ENCODE measurements around the gene LRRK2.

The LRRK2 gene

DNA sequence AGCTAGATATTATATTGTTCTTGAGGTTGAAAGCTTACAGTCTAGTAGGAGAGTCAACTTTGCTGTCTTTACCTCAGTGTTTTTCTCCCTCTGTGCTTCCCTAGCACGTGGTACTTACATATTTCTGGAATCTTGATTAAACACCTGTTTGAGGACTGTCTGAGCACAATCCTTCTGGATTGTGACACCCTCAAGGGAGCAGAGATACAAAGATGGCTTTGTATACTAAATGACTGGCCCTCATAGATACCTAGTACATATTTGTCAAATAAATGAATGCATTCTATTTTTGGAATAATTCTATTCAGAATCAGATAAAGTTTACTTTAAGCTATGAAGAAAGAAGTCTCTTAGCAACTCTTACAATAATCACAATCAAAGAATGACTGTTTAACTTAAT, 113.3 kb downstream of the LRRK2 start:
- no peaks in the 10 kb centered on the region for H3K36me3 ChIP-seq

DNA sequence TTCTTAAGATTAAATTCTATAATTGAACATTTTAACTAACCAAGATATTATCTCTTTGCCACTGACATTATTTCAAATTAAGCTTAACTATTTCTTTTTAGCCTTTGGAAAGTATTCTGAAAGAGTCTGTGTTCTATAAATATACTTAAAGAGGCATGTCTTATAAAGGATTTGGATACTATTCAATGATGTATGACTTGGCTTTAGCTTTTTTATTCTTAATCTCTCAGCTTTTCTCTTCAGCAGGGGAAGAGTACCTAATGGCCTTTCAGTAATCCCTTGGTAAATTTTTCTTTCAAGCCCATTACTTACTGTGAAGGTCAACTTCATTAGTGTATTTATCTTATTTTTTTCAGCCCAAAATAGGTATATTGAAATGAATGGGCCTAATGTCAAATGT, 113.8 kb downstream of the LRRK2 start:
- Histone ChIP-seq H3K36me3 (no peaks in the 10 kb centered on the region), H3K4me3 (ENCODE audit: low read depth, low read length) (no peak overlapping the region), H3K4me1 (no peaks in the 10 kb centered on the region), H3K27me3 (no peaks in the 10 kb centered on the region; the same call in 1 of the 2 replicates), H3K9me3 (no peaks in the 10 kb centered on the region)
- TF ChIP-seq, protein P1, sequence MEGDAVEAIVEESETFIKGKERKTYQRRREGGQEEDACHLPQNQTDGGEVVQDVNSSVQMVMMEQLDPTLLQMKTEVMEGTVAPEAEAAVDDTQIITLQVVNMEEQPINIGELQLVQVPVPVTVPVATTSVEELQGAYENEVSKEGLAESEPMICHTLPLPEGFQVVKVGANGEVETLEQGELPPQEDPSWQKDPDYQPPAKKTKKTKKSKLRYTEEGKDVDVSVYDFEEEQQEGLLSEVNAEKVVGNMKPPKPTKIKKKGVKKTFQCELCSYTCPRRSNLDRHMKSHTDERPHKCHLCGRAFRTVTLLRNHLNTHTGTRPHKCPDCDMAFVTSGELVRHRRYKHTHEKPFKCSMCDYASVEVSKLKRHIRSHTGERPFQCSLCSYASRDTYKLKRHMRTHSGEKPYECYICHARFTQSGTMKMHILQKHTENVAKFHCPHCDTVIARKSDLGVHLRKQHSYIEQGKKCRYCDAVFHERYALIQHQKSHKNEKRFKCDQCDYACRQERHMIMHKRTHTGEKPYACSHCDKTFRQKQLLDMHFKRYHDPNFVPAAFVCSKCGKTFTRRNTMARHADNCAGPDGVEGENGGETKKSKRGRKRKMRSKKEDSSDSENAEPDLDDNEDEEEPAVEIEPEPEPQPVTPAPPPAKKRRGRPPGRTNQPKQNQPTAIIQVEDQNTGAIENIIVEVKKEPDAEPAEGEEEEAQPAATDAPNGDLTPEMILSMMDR (IDR thresholded peaks at IDR 0.05; ENCODE audit: low read depth, low read length): no peak
- no peak for DNase-seq

More for the DNA sequence above, 113.3 kb downstream of the LRRK2 start:
- TF ChIP-seq, protein P1 (IDR thresholded peaks at IDR 0.05; ENCODE audit: low read depth, low read length): no peak
- DNase-seq: no peak
- no peaks in the 10 kb centered on the region for H3K9me3 ChIP-seq
- H3K27me3 ChIP-seq: no peaks in the 10 kb centered on the region; the same call in 1 of the 2 replicates
- no peaks in the 10 kb centered on the region for H3K4me1 ChIP-seq
- H3K4me3 ChIP-seq (ENCODE audit: low read depth, low read length): no peak overlapping the region

DNA sequence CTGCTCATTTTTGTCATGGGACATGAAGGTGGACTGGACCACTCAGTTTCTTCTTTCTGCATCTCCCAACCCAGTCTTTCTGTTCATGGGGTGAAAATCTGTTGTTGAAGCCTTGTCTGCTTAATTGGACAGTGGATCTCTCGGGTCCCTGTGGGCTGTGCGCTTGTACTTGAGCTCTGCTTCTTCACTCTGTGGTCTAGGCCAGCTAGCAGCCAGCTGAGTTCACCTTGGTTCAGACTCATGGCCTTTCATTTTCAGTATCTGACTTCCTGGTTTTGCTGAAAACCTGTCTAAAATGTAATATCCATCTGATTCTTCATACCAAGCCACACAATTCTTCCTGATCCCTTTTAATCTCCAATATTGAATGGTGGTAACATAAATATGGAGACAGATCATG, 117.2 kb downstream of the LRRK2 start:
- DNase-seq: no peak
- Histone ChIP-seq H3K4me3 (ENCODE audit: low read depth, low read length) (no peak overlapping the region), H3K36me3 (no peaks in the 10 kb centered on the region), H3K27me3 (no peaks in the 10 kb centered on the region; the same call in 1 of the 2 replicates), H3K9me3 (no peaks in the 10 kb centered on the region), H3K4me1 (no peaks in the 10 kb centered on the region)
- TF ChIP-seq, protein P1 (IDR thresholded peaks at IDR 0.05; ENCODE audit: low read depth, low read length): no peak

DNA sequence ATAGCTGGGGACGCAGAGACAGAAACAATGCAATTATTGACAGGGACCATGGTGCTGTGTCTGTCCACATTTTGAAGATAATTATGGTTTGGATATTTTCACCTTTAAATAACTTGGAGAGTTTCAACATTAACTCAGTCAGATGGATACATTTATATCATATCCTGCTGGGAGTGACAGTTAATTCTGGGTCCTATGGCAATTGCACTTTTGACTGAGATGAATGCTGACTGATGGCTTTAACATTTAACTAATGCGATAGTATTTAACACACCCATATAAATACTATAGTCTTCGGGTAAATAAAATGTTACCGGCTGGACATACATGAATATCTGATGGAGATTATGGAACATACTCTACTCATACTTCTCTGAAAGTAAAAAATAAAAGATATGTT, 118.3 kb downstream of the LRRK2 start:
- Histone ChIP-seq H3K36me3 (no peaks in the 10 kb centered on the region), H3K4me1 (no peaks in the 10 kb centered on the region), H3K4me3 (ENCODE audit: low read depth, low read length) (no peak overlapping the region), H3K9me3 (no peaks in the 10 kb centered on the region), H3K27me3 (no peaks in the 10 kb centered on the region; the same call in 1 of the 2 replicates)
- no peak for DNase-seq
- TF ChIP-seq, protein P1 (IDR thresholded peaks at IDR 0.05; ENCODE audit: low read depth, low read length): no peak

DNA sequence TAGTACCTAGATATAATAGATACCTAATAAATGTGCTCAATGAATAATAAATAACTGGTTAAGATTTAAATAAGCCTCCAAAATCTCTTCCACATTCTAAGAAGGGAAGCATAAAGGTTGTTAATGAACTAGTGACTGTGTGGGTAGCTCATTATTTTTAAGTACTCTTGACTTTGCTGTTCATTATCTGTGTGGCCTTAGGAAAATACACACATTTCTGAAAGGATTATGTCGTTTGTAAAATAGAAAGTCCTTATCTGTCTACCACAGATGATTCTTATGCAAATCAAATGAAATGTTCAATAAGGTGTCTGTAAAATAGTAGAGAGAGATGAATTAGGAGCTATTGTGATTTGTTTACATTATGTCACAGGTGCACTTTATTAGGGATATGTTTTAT, 119.5 kb downstream of the LRRK2 start:
- H3K36me3 ChIP-seq: no peaks in the 10 kb centered on the region
- DNase-seq: no peak
- no peaks in the 10 kb centered on the region; the same call in 1 of the 2 replicates for H3K27me3 ChIP-seq
- TF ChIP-seq, protein P1 (IDR thresholded peaks at IDR 0.05; ENCODE audit: low read depth, low read length): no peak
- H3K9me3 ChIP-seq: no peaks in the 10 kb centered on the region
- H3K4me3 ChIP-seq (ENCODE audit: low read depth, low read length): no peak overlapping the region
- H3K4me1 ChIP-seq: no peaks in the 10 kb centered on the region

DNA sequence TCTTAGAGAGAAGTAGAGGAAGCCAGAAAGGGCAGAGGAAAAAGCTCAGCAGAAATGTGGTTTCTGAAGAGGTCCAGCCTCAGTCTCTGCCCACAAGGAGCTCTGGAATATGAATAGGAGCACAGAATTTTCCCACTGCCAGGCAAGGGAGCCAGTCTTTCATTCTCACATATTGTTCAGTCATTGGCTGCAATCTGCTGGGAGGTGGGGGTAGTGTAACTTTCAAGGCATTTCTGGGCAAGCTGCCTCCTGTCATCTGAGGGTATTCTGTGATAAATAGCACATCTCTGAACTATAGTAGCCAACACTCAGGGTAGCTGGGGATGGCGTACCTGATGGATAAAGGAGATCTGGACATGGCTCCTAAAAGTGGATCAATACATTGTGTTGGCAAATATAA, 127.2 kb downstream of the LRRK2 start:
- no peaks in the 10 kb centered on the region for H3K36me3 ChIP-seq
- no peak overlapping the region for H3K4me3 ChIP-seq (ENCODE audit: low read depth, low read length)
- H3K27me3 ChIP-seq: no peaks in the 10 kb centered on the region
- no peaks in the 10 kb centered on the region for H3K4me1 ChIP-seq
- no peak for DNase-seq
- TF ChIP-seq, protein P1 (IDR thresholded peaks at IDR 0.05; ENCODE audit: low read depth, low read length): no peak
- no peaks in the 10 kb centered on the region for H3K9me3 ChIP-seq

All from BE2C (cell line).